ENCODE results near the gene ARHGAP28.

DNA sequence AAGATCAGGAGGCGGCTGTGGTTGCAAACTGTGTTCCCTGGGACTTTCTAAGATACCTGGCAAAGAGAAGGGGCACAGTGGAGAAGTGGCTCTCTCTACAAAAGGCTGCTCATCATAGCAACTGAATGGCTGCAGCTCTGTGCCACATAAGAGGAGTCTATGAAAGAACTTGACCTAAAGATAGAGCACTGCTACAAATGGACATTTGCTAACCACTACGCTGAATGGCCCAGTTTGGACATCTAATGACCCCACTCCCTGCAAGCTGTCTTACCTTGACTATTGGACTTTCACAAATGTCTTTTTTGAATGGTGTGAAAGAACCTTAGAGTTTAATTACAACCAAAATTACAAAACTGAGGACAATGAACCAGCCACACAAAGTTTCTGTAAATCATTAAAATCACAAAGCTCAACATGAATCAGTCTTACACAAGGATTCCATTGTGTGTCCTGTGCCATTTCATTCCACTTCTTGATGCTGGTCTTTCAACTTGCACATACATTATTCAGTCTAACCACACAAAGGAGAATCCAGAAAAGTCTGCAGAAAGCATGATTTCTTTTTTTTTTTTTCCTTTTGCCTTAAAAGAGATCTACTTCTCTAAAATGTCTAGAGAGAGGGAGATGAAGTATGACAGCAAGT is 234.1 kb downstream of the ARHGAP28 start:
- TF ChIP-seq POLR2A (IDR thresholded peaks at IDR 0.05; ENCODE audit: low read depth, low read length) (no peak), POLR2AphosphoS5 (IDR thresholded peaks at IDR 0.05; ENCODE audit: low read depth, low read length) (no peak), TAF1 (IDR thresholded peaks at IDR 0.05; ENCODE audit: low read depth, low read length) (no peak), POU2F2 (IDR thresholded peaks at IDR 0.05; ENCODE audit: low read depth, low read length) (no peak), PAX5 (IDR thresholded peaks at IDR 0.05; ENCODE audit: insufficient read depth, low read length, severe bottlenecking) (no peak)

Measured in GM12891 (cell line).